NCI-H510A (cell line): ENCODE measurements around the gene SMG6.
"Not testable (repeated sequence)": the region's sequence is repeated elsewhere in the genome, so short reads cannot be mapped to it uniquely, and the experiment has no call there.

Experiments
- DNase-seq: peaks from one replicate; lab custom pipeline; 2025; lab: John Stamatoyannopoulos, UW

SMG6 gene

DNA sequence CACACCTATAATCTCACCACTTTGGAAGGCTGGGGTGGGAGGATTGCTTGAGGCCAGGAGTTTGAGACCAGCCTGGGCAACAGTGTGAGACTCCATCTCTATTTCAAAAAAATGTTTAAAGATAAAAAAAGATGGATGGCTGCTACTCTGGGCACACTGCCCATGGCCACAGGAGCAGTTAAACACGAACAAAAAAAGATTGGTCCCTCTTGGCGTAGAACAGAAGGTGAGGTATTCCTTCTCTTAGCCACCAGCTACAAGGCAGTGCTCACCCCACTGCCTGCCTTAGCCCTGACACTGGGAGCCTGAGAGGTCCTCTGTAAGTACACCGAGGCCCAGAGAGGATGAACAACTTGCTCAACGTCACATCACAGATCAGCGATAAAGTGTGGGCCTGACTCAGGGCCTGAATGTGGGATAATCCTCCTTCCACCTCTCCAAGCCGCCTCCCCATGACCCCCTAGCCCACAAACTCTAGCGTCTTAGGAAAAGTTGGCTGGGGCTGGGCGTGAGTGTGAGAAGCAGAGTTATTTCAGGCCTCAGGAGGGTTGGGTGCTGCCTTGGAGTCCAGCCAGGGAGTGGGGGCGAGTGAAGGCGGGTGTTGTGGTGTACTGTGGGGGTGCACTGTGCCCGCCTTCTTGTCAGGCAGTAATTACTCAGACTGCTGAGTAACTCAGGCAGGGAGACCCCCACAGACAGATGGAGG lies 275.9 kb downstream of the SMG6 start:
- no peak for DNase-seq

DNA sequence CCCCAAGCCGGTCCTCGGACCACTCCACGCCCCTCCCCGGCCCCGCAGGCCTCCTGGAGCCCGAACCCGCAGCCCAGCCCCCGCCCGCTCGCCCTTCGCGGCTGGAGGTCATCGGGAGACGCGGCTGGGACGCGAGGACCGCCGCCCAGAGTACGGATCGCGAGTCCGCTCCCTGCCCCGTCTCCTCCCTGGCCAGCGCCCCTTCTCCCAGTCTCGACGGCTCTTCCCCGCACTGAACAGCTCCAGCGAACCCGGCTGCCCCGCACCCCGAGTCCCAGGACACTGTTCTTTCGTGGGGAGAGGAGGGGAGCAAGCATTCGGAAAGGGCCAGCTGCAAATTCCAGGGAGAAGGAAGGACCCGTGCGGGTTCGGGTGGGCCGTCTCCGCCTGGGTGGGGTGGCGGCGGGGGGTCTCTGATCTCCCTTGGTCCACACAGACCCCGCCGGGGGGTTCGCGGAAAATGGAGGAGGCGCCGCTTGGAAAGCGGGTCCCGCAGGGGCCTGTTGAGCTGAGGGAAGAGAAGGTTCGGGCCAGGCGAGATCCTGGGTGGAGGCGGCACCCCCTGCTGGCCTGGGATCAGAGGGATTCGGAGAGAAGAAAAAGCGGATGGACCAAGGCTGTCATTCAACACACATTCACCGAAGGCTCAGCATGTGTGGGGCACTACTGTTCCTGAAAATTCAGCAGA lies 277.8 kb downstream of the SMG6 start:
- no peak for DNase-seq

DNA sequence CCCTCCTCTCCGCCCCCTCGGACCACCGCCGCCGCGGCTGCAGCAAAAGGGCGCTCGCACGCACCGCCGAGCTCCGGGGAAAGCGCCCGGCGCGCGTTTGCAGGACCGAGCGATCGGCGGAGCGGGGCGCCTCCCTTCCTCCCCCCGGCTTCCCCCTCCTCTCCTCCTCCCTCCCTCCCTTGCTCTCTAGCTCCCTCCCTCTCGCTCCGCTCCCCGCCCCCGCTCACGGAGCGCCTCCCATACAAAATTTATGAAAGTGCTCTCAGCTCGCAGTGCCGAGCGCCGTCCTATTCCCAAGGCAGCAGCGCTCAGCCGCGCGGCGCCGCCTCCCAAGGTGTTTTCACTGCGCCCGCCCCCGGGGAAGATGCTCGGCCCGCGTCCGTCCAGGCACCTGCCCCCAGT lies 278.4 kb downstream of the SMG6 start, which contains the start of gene RTN4RL1:
Gene RTN4RL1, minus strand, starts transcription at position 115 of the 402 bp plus-strand sequence. CDS start 469 bp downstream, outside the sequence.
- peak; percentile 46 for DNase-seq

DNA sequence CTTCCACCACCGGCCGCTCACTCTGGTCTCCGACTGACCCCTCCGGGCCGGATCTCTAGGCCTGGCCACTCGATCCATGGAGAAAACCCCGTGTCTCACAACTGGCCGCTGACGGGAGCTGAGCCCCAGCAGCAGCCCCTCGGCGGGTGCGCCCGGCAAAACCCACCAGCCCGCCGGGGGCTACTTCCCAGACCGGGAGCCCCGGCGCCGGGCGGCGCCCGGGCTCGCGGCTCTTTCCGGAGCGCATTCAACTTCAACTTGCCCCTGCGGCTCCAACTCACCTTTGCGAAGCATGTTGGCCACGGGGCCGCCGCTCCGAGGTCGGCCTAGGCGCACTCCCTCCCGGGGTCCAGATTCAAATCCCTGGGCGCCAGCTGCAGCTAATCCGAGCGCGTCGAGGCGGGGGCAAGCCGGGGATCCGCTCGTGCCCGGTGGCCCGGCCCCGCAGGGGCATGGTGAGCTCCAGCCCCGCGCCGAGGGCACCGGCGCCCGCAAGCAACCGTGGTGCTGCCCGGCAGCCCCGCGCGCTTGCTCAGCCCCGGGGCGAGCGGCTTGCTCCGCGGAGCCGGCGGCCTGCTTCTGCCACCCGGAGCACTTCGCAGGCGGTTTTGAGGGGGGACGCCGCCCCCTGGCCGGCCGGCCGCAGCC lies 278.9 kb downstream of the SMG6 start:
- DNase-seq, result no peak

DNA sequence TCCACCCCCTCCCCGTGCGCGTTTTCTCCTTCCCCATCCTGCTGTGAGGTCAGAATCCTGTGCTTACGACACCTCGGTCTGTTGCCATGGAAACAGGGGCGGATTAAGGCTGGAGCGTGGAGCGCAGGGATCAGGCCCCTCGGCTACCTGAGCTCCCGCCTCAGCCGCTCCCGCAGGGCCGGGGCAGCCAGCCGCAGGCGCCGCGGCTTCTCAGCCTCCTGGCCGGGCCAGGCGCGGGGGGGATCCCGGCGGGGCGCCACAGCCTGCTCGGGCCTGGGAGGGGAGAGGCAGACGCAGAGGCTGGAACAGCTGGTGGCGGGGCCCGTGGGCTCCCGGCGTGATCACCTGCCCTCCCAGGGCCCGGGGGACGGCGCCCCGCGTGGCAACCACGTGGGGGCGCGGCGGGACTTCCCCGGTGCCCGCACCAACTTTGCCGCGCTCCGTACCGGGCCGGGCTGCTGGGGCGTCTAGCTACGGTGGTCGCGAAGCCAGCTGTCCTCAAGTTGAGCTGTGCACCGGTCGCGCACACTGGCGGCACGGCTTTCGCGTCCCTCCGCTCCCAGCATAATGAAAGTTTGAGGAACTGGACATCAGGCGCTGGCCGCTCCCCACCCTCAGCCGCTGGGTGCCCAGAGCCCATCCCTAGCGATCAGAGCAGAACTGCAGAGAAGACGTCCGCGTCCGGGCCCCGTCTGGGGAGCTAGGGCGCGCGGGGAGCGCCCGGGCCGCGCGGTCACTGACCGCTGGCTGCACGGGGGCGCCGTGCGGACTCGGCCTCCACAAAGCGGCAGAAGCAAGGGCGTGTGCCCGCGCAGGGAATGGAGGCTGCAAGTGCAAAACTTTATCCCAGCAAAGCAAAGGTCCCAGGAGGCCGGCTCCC lies 279.7 kb downstream of the SMG6 start:
- DNase-seq, result no peak

DNA sequence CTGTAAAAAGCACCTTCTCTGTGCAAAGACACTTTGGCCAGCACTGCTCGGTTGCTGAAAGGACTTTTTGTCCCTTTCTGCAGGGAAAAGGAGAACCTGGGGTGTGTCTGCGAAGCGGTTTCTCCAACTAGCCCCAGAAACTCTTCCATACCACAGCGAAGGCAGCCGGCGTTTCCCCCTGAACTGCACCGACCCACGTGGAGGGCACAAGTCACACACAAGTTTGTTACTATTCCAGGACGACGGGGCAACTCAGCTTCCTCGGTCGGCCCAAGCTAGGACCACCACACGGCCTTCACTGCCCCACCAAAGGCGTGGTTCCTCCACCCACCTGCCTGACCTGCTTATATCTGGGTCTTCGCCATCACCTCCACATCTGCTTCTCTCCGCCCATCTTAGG lies 280.3 kb downstream of the SMG6 start:
- no peak for DNase-seq

DNA sequence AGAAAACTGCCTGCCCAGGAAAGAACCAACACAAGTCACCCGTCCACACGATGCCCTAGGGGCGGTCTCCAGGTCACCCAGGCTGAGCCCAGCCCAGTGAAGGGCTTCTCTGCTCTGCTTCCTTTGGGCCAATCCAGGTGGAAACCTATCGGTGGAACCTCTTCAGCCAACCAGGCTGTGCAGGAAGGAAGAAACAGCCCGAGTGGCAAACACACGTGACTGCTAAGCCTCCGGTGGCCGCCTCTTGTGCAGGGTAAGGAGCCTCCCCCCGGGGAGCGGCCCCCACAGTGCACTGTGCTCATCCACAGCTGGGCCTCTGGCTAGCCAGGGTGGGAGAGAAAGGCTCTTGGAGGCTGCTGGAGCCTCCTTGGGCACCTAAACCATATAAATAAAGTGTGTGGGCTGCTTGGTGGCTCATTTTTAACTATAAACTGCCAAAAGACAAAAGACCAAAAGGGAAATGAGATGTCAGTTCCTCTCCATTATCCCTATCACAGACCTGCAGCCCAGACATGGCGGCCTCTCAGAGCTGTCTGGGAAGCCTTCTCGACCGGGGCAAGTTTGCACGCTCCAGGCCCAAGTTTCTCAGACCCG lies 280.8 kb downstream of the SMG6 start:
- DNase-seq, result no peak

DNA sequence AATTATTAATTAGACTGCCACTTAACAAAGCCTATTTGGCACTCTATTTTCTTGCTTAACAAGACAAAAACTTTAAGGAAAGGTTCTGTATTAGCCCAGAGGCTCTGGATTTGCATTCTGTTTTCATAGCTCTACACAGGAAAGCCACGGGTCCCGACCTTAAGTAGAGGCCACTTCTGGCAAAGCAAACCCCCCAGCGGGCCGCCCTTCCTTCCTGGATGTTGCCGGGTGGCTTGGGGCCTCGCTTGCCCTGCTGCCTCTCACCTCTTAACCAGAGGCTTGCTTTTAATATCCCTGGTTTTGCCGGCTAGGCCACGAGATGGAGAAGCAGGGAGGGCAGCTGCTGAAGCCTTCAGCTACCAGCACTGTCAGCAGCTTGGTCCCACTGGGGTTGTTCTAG lies 282.9 kb downstream of the SMG6 start:
- DNase-seq, result no peak

DNA sequence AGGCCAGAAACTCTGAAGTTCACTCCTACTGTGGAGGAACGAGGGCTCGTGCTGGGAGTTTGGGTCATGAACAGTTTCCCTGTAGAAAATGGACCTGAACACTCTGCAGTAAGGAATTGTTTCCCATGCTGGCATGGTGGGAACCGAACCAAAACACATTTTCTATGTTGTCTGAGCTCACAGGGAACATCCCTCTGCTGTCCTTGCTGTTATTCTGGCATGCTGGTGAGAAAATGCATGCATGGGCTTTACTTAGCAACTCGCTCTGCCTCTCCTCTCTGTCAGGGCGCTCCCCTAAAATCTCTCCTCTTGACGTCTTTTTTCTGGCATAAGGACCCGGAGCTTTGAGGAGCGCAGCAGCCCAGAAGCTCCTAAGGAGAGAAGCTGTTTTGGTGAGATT lies 283.9 kb downstream of the SMG6 start:
- no peak for DNase-seq

DNA sequence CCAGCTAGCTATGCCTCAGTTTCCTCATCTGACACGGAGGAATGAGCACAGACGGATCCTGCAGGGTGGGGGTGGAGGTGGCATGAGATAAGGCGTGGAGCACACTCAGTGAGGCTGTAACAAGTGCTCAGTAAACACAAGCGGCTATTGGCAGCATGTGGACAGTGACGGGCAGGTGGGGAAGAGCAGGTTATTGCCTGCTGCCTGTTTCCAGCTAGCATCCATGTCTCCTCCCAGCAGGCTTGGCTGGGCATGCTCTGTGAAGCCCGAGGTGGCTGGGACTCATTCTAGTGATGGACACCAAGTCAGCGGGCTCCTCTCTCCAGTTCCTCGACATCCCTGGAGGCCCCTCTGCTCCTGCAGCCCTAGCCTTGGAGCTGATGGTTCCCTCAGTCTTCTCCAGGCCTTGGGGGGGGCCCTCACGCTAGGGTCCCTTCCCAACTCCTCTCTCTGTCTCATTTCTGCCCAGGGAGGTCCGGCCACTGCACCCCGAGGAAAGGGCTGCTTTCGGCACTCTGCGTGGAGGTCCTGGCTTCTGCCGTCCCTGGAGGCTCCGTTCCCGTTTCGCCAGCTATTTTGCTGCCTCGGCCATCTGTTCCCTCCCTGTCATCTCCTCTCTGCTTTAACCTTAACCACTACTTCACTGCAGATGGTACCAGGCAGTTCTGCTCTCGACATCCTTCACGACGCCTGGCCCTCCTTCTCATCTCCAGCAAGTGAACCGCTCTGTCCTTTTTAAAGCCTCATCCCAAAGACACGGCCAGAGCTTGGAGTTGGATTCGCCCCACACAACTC lies 284.7 kb downstream of the SMG6 start:
- DNase-seq, result peak; percentile 67

DNA sequence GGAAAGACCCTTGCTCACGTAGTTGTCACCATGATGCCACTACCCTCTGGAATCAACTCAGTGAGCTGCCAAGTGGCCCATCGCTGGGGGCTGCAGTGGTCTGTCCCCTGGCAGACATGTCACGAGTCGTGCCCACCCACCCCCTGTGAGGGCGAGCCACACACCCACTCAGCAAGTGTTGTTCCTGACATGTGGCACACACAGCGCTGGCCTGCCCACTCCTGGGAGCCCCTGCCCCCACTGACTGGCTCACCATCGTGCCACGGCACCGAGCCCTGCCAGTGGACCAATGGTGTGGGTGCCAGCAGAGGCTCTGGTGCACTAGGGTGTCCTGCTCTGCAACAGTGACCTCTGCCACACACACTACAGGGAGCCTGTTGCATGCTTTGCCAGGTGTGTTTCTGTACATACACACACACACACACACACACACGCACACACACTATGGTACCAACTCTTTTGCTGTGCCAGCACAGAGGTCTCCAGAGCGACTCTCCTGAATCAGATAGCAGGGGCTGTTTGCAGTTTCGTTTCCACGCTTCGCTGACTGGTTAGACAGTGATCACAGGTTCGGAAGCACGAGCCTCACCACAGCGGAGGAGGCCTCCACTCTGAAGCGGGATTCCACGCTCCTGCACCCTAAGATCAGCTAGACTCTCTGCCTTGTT lies 286.2 kb downstream of the SMG6 start:
- no peak for DNase-seq

DNA sequence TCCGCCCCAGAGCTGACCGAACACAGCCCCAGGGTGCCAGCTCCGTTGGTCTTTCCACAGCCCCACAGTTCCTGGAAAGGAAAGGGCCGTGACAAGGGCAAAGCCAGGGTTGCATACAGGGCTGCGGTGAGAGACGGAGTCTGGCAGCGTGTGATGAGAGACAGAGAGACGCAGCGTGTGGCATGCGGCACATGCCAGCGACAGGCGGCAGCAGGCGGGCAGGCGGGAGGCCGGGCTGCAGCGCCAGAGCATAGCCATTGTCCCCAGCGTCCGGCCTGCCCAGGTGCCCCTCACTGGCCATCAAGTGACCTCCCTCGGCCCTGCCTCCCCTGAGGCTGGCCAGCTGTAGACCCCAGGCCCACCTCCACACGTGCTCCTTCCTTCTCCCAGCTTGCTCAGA lies 287.1 kb downstream of the SMG6 start:
- DNase-seq, result no peak

DNA sequence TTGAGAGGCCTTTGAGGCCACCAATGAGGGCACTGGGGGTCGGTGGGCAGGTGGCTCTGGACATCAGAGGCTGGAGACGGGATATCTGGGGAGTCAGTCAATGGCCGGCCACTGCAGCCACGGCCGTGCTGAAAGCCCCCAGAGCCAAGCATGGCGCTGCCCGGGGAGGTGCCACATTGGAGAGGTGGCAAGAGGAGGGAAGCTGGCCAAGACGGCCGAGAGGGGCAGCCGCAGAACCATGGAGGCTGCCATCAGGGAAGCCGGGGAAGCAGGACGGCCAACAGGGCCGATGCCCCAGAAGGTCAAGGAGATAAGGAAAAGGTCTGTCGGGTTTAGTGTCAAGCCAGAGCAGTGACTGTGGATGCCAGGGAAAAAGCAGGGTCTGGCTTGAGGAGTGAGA lies 288.3 kb downstream of the SMG6 start:
- DNase-seq, result no peak

DNA sequence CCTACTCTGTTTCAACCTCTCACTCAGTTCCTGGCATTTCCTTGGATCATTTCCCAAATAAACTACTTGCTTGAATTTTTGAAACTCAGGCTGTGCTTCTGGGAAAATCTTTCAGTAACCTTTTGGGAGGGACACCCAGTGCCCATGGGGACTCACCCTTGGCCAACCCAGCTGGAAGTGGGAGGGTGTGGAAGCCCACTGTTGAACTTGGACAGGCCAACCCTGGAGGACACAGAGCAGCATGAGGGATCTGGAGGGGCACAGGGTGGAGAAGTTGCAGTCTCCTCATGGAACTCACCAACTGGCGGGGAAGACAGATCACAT lies 289.6 kb downstream of the SMG6 start:
- no peak for DNase-seq

DNA sequence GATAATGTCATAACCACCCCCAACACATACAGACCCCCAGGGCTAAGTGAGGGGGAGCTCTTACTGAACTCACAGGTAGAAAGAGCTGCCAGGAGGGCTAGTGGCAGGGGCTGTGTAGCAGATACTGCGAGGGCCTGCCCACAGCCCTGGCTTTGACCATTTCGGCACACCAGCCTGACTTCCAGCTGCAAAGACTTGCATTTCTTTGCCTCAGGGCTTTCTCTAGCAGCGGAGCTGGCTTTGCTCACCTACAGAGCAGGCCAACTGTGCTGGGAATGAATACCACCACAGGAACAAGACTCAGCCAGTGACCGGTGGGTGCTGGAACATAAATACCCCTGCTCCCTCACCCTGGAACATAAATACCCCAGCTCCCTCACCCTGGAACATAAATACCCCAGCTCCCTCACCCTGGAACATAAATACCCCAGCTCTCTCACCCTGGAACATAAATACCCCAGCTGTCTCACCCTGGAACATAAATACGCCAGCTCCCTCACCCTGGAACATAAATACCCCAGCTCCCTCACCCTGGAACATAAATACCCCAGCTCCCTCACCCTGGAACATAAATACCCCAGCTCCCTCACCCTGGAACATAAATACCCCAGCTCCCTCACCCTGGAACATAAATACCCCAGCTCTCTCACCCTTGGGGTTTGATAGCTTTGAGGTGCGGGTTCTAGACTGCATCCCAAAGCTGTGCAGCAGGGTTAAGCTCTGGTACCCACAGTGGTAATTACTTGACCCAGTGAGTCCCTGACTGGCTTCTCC lies 290.2 kb downstream of the SMG6 start:
- DNase-seq, result not testable (repeated sequence)

DNA sequence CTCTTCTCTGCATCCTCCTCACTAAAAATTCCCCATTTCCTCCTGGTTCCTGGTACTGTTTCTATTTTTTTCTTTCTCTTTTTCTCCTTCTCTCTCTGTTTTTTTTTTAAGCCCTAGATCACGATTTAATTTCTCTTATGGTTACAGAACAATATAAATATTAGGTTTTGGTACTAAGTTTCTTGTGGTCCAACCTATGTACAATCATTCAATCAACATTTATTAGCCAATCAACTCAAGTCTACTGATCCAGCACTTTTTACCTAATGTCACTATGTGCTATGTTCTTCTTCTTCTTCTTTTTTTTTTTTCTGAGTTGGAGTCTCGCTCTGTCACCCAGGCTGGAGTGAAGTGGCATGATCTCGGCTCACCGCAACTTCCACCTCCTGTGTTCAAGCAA lies 291.1 kb downstream of the SMG6 start:
- no peak for DNase-seq

DNA sequence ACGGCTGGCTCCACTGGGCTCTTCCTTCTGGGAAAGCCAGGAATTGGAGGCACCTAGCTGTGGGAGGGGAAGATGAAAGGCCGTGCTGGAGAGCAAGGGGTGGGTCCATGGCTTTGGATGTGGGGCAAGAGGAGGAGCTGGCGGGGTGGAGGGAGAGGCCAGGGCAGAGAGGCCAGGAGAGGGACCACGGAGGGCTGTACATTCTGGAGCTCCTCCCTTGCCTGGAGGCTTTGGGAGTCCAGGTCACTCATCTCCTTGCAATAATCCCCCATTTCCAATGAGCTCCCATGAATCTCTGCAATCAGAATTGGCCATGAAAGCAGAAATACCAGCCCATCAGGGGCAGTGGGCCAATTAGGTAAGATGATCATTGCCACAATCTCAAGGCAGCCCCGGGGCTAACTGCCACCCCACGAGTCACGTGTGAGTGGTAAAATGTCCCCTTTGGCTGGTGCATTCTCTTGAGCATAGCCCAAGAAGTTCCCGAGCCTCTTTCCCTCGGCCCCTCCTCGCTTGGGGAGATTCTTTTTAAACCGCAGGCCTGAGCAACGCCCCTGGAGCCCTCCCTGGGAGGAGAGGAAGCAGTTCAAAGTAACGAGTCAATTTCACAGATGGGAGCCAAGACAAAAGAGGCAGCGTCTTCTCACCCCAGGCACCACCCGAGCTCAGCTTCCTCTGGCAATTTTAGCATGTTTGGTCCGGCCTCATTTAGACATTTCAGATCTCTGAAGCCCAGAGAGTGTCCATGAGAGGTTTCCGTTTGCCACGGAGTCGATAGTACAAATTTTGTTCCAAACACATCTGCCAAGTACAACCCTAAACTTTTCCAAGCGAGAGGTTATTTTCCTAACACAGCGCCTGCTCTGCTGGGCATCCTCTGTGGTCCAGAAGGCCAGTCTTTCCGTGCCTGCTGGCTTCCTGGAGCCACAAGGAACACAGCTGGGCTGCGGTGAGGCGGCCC lies 291.9 kb downstream of the SMG6 start:
- DNase-seq, result no peak
